Stimulated activated CD4-positive, alpha-beta T cell treated with anti-CD3 and anti-CD28 coated beads, Interleukin-12 subunit alpha, Interleukin-12 subunit beta, amount 100 ng/mL, for 48 hours (primary cell): ENCODE data around the gene MBNL2.

Source experiments
- DNase-seq, 3 donors: peaks; one replicate each; pipeline ENCODE4 v3.0.0-alpha.2; 2020; ENCODE audit warnings: low read depth in 2 of 3, low spot score in 1 of 3

Gene MBNL2

GRCh38 chr13:97408938-97409337 is 186.8 kb downstream of the MBNL2 start:
- no peak for DNase-seq

DNA sequence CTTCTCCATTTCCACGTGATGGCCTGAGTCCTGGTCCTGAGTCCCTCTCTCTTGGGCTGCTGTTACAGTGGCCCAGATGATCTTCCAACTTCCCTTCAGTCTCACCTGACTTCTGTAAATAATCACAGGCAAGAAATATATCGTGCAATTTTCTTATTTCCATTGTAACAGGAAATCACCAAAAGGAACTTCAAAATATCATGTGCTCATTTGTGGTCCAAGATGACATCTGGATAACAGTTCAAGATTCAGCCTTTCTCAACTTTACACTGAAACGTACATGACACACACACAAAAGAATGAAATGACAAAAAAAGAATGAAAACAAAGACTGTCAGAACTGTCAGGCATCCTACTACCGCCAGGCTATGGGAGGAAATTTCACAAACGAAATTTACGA is 189.9 kb downstream of the MBNL2 start:
- no peak for DNase-seq

DNA sequence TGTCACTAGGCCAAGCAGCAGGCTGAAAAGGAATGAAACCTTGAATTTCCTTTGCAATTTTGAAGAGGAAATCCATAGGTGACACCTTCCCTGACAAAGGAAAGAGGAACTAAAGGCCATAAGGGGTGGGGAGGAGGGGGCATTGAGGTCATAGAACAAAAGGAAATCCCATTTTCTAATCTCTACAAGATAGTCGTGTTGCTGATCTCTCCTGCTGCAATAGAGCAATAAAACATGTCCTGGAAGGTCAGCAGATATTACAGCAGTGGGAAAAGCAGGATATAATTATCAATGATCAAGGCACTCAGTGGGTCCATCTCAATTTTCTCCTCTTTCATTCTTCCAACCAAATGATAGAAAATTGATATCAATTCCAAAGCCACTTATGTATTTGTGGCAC is 191.6 kb downstream of the MBNL2 start:
- no peak for DNase-seq

GRCh38 chr13:97414392-97414791 is 192.3 kb downstream of the MBNL2 start:
- DNase-seq, result no peak

DNA sequence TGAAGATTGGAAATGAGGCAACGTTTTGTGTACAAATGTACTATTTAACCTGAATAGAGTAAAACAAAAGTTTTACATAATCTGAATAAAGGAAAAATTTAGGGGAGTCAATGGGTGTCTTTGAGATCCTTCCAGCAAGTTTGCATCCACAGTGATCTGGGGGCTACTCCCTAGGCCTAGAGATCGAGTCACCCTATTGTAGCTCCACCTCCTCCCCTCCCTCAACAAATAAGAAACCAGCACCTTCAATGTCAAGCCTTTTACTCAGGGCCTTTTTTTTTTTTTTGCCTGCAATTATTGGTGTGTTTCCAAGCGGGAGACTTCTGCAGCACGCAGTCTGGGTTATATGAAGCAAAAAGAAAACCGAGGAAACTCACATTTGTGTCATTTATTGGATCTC is 195.6 kb downstream of the MBNL2 start:
- DNase-seq, result no peak

DNA sequence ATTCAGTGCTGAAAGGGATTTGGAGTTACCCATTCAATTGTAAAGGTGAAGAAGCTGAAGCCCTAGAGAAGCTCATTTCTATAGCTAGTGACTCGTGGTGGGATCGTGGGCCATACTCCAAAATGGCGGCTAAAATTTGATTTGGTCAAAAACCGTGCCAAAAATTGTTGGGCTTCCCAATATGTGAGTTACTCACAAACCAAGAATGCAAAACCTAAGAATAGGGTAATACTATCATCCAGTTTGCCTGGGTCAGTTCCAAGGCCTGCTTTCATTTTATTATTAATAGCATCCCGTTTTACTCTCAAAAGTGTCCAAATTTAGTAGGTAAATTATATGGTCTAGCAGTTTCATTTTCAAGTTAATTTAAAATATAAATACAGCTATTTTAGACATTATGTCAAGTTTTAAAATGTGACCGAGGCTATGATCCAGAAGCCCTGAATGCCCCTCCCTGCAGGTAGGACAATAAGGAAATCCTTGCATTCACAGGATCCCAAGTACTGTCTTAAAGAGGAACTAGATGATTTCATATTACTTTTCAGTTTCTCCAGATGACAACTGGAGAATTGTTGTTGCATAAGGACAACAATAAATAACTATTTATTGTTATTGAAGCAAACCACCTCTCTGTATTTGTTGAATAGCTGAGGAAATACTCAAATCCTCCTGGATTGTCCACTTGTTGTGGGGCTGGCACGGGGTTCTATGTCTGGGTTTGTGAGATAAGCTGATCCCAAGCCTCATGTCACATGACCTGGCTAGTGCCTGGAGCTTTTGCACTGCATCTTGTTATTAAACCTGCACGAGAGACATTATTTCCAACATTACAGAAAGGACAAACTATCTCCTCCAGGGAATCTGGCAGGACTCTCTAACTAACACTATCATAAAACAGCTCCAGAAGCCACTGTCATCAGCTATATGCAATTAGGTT is 200.3 kb downstream of the MBNL2 start:
- DNase-seq, result no peak

- DNase-seq, result no peak
Observed at GRCh38 chr13:97423300-97424045, 201.3 kb downstream of the MBNL2 start.

GRCh38 chr13:97425590-97425989 is 203.5 kb downstream of the MBNL2 start:
- DNase-seq, result no peak

- DNase-seq, result no peak
Observed at GRCh38 chr13:97426695-97427094, 204.6 kb downstream of the MBNL2 start.

DNA sequence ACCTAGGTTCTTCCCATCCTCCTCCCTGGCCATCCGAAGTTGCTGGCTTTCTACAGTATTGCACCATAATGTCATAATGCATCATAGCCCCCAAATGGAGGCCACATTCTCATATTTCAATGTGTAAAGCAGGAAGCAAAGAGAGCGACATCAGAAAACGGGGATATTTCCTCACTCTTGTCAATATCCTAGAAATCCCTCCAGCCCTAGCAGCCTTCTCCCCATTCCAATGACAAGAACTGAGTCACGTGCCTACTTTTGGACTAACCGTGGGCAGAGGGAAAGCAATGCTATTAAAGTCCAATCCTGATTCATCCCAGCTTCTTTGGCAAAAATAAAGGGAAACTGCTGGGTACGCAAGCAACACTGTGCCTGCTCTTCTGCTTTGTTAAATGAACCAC is 207.5 kb downstream of the MBNL2 start:
- DNase-seq, result no peak

GRCh38 chr13:97430296-97430695 is 208.2 kb downstream of the MBNL2 start:
- no peak for DNase-seq

DNA sequence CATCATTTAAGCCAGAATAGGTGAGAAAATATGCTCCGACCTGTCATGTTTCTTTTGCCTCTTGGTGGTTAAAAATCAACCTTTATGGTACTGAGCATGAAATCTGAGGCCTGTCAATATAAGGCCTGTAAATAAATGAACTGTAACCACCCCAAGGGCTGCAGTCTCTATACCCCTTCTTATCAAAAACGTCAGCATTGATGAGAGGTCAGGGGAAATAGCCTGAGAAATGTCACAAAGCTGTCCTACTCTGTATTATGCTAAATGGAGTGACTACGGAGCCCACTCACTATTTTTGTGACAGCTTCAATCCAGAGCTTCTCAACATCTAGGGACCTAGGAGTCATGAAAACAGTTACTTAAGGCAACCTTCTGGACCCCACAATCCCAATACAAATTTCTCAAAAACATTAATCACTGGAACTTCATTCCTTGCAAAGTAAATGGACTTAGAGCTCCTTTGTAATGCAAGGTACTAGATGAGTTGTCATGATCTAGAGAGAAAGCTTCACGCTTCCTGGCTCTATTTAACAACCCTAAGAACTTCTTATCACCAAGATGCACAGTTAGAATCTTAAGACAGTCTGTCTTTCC is 209.1 kb downstream of the MBNL2 start:
- DNase-seq, result no peak

DNA sequence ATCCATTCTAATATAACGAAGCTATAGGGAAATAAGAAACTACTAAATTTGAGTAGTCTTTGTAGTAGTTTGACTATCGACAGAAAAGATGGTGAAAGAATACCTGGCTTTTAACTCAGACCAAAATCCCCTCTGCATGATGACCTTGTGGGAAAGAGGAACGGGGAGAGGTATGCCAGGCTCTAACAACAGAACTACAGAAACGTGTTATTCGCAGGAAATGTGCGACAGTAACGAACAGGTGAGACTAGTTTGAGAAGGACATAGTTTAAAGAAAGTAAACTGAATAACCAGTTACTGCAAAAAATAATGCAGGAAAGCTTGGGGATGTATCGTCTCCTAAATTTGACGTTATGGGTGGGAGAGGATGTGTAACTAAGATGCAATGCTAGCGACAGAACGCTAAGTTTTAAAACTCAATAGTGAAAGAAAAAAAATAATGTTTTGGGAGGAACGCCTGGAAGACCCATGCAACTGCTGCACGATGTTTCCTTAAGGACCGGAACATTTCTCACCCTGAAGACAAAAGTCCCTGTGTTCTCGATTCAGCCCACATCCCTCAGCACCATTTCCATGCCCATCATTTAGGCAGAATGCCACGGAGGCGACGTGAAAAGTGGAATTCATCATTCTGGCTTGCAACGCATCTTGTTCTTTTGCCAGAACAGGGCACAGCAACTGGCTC is 210.2 kb downstream of the MBNL2 start:
- DNase-seq, result no peak

- DNase-seq, result peak; percentile 93 to 99 (median 98)
Observed at GRCh38 chr13:97432917-97433726, 211.0 kb downstream of the MBNL2 start.

DNA sequence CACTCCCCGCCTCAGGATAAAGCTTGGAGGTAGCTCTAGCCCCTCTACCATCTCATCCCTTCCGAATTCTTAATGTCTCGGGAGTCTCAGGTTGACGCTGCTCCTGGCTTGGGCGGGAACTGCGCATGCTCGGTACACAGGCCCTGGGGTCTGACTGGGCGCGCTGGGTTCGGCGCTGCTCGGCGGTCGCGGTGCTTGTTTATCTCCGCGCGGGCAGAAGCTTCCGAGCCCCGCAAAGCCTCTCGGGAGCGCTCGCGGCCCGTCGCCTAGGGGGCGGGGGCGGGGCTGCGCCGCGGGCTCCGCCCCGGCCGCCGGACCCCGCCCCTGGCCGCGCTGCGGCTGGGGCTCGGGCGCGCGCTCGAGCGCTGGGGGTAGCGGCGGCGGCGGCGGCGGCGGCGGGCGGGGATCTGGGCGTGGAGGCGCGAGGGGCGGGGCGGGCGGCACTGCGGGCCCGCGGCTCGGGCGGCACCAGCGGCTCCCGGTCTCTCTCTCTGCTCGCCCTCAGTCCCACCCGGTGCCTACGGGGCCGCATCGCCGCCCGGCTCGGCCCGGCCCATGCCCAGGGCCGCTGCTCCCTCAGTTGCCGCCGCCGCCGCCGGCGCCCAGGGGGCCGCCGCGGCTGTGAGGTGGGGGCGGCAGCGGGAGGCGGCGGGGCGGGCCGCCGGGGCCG is 211.7 kb downstream of the MBNL2 start, which contains the start of gene RAP2A:
RAP2A (plus strand) TSS at position 443 of the 670 bp plus-strand sequence. CDS start 302 bp downstream, outside the sequence.
- DNase-seq, result peak; percentile 75 to 85 (median 84)

DNA sequence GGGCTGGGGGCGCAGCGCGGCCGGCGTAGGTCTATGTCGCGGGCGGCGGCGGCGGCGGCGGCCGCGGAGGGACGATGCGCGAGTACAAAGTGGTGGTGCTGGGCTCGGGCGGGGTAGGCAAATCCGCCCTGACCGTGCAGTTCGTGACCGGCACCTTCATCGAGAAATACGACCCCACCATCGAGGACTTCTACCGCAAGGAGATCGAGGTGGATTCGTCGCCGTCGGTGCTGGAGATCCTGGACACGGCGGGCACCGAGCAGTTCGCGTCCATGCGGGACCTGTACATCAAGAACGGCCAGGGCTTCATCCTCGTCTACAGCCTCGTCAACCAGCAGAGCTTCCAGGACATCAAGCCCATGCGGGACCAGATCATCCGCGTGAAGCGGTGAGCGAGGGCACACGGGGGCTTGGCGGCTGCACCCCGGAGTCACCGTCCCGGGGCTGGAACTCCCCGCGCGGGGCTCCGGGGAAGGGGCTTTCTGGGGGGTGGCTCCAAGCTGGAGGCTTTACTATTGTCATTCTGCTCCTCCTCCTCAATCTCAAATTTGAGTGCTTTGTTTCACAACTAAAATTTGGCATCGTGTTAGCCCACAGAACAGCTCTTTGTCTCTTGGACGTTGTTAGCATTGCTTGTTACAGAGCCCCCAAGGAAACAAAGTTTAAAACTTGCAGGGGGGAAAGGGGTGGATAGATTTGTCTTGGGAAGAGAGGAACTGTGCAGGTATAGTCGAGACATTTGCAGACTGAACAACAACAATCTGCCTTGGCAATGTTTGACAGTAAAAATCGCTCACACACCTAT is 212.5 kb downstream of the MBNL2 start:
- DNase-seq, result peak; percentile 9 to 10 (median 10)

DNA sequence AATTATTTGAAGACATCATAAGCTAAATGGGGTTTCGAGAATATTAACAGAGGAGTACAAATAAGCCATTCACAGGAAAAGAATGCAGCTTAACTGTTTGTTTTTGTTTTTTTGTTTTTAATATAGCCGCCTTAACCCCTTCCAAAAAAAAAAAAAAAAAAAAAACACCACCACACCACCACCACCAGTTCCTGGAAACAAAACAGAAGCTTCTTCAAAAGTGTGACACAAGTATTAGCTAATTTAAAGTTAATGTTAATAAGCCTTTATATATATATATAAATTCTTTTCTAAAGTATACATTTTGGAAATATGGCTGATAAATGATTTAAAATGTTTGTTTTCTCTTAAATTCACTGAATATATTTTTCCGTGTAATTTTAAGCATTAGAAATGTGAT is 213.2 kb downstream of the MBNL2 start:
- no peak for DNase-seq

DNA sequence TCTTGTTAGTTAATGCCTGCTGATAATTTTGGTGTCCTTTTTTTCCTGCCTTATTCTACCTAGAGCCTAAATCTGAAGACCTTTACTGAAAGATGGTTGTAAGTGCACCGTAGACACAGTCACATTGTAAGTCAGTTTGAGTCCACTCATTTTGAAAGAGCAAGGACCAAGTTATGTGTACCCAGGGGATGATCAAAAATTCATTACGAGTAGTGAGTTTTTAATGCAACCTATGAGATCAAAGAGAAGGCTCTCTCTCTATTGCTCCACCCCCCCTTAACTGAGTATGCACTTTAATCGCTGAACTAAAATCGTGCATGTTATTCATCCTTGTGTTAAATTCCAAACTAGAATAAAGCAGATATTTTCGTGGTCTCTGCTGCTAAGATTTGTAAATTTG is 213.7 kb downstream of the MBNL2 start:
- DNase-seq, result no peak

DNA sequence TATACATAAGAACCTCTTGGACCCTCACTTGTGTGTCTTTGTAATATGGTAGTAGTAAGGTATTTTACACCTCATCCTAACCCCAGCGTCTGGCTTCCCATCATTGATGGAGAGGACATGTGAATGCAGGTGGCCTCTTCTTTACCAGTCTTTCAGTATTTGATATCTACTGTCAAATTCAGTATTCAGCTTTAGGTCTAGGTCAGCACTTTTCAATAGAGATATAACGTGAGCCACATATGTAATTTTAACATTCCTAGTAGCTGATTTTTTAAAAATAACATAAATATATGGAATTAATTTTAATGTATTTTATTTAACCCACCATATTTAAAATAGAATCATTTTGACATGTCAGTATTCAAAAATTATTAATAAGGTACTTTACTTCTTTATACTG is 214.7 kb downstream of the MBNL2 start:
- no peak for DNase-seq
